ENCODE measurements around the gene TPM1. TPM values are rescaled to one million over a fixed set of nuclear protein-coding genes. Genes with fewer than 3 reads are reported as not detected.

The TPM1 gene
- total RNA-seq, 1 donor from 2014 or later = 519 TPM

- no peak for DNase-seq
Measured at GRCh38 chr15:63043335-63044076, 959 bp downstream of the TPM1 start.

DNA sequence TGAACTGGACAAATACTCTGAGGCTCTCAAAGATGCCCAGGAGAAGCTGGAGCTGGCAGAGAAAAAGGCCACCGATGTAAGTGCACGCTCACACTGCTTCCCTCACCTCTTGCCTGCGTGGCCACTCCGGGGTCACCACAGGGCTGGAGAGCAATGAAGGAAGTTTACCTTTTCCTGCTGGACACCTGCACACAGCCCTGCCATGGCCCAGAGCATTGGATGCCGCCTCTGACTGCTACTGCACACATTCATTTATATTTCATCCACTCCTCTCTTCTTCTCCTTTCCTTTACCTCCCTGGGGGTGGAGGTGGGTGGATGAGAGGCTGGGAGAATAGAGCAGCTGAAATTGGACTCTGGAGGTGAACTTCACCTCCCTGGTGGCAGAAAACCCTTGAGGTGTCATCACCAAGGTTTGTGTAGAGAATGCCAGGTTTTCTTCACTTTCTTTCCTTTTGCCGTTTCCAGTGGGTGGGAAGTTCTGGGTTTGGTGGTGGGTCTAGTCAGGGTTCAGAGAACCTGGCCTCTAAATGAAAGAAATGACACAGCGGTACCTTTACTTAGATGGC is 1.6 kb downstream of the TPM1 start:
- no peak for DNase-seq

DNA sequence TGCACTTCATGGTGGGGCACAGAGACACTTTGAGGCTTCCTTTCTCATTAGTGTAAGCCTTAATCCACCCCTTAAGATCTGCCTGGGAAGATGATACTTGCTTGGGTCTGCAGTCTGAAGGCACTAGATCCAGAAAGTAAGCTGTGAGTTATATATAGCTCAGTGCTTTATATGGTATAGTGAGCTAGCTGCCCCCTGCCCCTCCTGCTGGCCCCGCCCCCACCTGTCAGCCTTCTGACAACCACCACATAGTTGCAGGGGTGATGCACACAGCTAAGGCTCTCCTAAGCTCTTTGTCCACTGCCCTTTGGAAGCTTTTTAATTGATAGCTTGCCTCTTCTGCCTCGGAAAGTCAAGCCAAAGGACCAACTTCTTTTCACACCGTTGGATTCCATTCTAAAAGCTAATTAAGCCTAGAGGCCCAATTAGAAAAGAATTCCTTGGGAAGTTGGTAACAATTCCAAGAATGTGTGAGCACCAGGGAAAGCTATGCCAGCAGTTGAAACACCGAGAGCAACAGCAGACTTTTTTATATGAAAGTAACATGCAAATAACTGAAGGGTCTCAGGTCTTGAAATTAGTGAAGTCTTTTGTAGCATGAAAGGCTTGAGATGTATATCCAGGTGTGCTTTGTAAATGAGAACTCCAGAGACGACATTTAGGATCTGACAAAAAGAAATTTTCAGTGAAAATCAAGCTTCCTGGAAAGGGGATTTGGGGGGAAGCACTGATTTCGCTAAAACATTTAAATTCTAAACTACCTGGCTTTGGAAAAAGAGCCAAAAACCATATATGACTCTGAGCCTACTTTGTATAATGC is 2.3 kb downstream of the TPM1 start:
- DNase-seq = no peak

DNA sequence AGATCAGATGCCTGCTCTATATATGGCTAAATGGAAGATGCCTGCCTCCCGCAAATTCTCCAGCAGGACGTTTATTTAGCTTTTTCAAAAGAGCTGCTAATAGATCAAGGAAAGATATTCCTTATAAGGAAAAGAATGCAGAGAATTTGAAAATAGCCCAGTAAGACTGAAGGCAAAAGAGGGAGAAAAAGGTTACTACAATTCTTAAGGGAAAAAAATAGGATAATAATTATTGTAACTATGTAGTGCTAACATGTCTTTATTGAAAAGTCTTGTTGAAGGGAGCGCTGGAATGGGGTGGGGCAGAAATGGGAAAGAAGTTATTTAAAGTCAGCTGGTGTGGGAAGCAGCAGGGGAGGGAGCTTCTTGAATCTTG is 2.9 kb downstream of the TPM1 start:
- DNase-seq = no peak

DNA sequence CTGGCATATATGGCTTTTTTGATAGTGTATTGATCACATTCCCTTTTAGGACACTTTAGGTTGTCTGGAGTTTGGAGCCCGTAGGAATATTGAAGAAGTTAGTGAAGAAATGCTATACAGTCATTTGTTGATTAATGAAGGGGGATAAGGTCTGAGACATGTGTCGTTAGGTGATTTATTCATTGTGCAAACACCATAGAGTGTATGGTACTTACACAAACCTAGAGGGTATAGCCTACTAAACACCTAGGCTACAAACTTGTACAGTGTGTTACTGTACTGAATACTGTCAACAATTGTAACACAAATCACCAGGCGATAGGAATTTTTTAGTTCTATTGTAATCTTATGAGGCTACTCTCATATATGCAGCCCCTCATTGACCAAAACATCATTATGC is 3.3 kb downstream of the TPM1 start:
- DNase-seq = no peak

GRCh38 chr15:63046917-63047760 is 4.6 kb downstream of the TPM1 start:
- DNase-seq = no peak

DNA sequence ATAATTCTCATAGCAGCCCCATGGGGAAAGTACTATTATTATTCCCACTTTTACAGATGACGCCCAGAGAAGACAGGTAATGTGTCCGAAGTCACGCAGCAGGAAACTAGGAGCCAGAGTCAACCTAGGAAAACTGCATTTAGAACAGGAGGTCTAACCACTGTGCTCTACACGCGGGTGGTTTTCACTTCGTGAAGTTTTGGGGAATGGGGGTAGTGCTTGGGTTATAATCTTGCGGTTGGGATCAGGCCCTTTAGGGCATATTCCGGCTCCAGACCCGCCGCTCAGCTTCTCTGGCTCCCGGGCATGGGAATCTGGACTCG is 5.2 kb downstream of the TPM1 start:
- no peak for DNase-seq

DNA sequence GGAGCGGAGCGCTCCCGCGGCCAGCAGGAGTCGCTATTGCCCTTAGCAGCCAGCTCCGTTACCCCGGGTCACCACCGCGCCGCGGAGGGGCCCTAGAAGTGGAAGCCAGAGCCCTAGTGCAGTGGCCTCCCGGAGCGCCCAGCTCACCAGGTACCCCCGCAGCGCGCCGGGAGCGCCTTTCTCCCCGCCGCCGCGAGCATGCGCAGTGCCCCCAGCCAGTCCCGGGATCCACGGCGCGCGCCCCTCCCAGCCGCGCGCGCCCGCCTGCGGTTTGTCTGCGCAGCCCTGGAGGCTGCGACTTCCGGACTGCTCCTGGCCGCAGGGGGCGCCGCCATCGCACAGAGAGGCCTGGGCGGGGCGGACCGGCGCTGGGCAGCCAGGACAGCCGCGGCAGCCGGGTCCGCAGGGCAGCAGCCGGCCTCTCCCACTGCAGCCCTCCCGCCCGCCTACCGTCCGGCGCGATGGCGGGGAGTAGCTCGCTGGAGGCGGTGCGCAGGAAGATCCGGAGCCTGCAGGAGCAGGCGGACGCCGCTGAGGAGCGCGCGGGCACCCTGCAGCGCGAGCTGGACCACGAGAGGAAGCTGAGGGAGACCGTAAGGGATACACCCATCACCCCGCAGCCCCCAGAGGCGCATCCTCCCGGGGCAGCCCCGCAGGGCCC is 5.7 kb downstream of the TPM1 start:
- peak; percentile 72 for DNase-seq

- peak; percentile 64 for DNase-seq
Measured at GRCh38 chr15:63048776-63049665, 6.5 kb downstream of the TPM1 start.

GRCh38 chr15:63049783-63050371 is 7.3 kb downstream of the TPM1 start:
- no peak for DNase-seq

GRCh38 chr15:63050731-63051155 is 8.2 kb downstream of the TPM1 start:
- DNase-seq = no peak

- DNase-seq = peak; percentile 41
Measured at GRCh38 chr15:63051156-63052066, 8.9 kb downstream of the TPM1 start.

DNA sequence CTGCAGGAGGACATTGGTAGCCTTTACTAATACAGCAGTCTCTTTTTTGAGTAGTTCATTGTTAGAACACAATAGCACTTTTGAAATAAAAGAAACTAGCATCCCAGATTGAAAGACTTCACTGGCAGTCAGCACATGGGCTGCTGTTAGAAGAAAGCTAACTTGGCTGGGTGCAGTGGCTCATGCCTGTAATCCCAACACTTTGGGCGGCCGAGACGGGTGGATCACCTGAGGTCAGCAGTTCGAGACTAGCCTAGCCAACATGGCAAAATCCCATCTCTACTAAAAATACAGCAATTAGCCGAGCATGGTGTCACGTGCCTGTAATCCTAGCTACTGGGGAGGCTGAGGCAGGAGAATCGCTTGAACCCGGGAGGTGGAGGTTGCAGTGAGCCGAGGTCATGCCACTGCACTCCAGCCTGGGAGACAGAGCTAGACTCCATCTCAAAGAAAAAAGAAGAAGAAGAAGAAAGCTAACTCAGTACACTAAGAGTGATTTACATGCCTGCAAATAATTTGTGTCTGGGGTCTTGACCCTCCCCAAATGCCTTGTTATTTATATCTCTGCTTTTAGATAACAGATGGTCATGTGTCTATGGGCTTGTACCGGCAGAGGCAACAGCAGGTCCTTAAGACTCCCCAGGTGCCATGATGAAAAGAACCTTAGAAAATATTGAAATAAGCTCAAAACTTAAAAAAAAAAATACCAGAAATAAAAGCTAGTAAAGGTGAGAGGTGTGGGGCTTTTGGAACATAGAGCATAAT is 9.7 kb downstream of the TPM1 start:
- no peak for DNase-seq

- DNase-seq = no peak
Measured at GRCh38 chr15:63052961-63053698, 10.6 kb downstream of the TPM1 start.

DNA sequence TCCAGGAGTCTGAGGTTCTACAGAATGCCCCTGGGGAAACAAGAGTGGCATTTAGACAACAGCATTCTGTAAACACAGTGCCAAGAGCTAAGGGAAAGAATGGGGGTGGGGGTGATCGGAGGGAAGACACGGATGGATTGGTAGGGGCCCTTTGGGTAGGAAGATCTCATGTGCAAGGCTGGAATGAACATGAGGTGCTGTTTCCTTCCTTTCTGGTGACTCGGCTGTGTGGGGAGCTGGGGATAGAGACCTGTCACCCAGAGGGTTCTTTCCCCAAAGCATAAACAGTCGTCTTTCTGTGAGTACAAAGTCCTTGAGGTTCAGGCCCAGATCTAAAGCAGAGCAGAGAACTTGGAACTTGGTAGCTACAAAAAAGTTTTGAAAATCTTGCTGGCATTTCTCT is 11.7 kb downstream of the TPM1 start:
- no peak for DNase-seq

DNA sequence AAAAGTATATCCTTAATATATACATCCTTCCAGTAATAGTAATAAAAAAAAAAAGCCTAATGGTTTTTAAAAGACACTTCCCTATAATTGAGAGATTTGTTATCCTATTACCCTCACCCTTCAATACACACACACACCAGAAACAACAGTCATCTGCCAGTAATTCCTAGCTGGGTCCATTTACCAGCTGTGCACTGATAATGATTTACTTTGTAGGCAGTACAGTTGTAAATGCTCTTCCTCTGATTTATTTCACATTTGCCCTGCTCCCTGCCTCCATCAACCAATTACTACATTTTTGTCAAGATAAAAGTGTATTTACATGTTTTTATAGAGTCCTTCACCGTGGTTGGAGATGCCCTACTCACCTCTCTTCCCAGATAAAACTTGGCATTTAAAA is 12.4 kb downstream of the TPM1 start:
- DNase-seq = no peak

DNA sequence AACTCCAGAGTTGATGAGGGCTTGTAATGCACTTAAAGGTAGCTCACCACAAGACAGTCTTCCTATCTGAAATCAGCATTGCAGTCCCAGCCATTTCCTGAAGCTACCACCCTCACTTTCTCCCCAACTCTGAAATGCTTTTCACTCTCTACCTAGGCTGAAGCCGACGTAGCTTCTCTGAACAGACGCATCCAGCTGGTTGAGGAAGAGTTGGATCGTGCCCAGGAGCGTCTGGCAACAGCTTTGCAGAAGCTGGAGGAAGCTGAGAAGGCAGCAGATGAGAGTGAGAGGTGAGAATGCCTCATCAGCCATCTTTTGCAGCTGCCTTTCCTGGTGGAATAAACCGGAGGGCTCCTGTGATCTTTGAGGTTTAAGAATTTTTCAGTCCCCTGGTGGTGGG is 14.3 kb downstream of the TPM1 start:
- DNase-seq = no peak
